Measurements from ENCODE around the gene CES4A.

DNA sequence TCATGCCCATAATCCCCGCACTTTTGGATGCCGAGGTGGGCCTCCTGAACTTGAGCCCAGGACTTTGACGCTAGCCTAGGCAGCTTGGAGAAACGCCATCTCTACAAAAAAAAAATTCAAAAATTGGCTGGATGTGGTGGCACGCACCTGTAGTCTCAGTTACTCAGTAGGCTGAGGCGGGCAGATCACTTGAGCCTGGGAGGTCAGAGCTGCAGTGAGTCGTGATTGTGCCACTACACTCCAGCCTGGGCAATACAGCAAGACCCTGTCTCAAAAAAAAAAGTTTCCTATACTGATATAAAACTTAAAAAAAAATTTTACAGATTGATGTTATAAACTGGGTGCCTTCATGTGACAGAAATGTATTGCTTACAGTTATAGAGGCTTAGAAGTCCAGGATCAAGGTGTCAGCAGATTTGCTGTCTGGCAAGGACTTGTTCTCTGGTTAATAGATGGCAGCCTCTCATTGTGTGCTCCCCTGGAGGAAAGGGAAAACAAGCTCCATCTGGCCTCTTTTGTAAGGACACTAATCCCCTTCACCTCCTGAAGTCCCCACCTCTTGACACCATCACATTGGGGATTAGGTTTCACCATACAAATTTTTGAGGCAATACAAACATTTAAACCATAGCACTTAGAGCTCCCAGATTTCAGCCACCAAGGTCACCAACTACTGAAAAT lies 35.8 kb upstream of the CES4A start:
- TF ChIP-seq EZH2 (IDR thresholded peaks at IDR 0.05; ENCODE audit: low read length, missing control alignments) (no peak), CTCF (conservative IDR thresholded peaks at IDR 0.05 in 1 of 2, IDR thresholded peaks at IDR 0.05 in 1 of 2; ENCODE audit: low read depth in 1 of 2, low read length in 2 of 2) (no peak)

Data from fibroblast of lung (primary cell).